ENCODE measurements around the gene EMD.
"Not testable (repeated sequence)": the region's sequence is repeated elsewhere in the genome, so short reads cannot be mapped to it uniquely, and the experiment has no call there.

Gene EMD

GRCh38 chrX:154370300-154371016 is 8.6 kb upstream of the EMD start:
- no peak for DNase-seq

GRCh38 chrX:154371017-154371788 is 7.9 kb upstream of the EMD start:
- peak; percentile 75 for DNase-seq

- DNase-seq, result peak; percentile 37
These were observed 7.2 kb upstream of the EMD start for GRCh38 chrX:154371789-154372300.

- no peak for DNase-seq
These were observed 6.5 kb upstream of the EMD start for GRCh38 chrX:154372612-154373022.

GRCh38 chrX:154373340-154374306 is 5.5 kb upstream of the EMD start:
- DNase-seq, result peak; percentile 70

GRCh38 chrX:154374313-154375155 is 4.6 kb upstream of the EMD start, which contains the start of gene FLNA:
FLNA (minus strand) TSS chrX:154374634; CDS start chrX:154371245, 3,389 bp downstream.
- DNase-seq, result peak; percentile 61

GRCh38 chrX:154375156-154375504 is 4.0 kb upstream of the EMD start:
- no peak for DNase-seq

GRCh38 chrX:154376774-154377173 is 2.3 kb upstream of the EMD start:
- no peak for DNase-seq

GRCh38 chrX:154378059-154378798 is 866 bp upstream of the EMD start:
- peak; percentile 84 for DNase-seq

- no peak for DNase-seq
These were observed 465 bp downstream of the EMD start for GRCh38 chrX:154379569-154379951.

- no peak for DNase-seq
These were observed 1.1 kb downstream of the EMD start for GRCh38 chrX:154380153-154380552.

GRCh38 chrX:154380787-154381186 is 1.7 kb downstream of the EMD start:
- DNase-seq, result no peak

GRCh38 chrX:154381271-154381670 is 2.2 kb downstream of the EMD start:
- DNase-seq, result no peak

GRCh38 chrX:154382483-154383069 is 3.5 kb downstream of the EMD start:
- no peak for DNase-seq

- DNase-seq, result no peak
These were observed 4.5 kb downstream of the EMD start for GRCh38 chrX:154383359-154384283.

GRCh38 chrX:154384284-154384892 is 5.3 kb downstream of the EMD start:
- DNase-seq, result no peak

GRCh38 chrX:154388094-154388493 is 9.0 kb downstream of the EMD start:
- DNase-seq, result not testable (repeated sequence)

- not testable (repeated sequence) for DNase-seq
These were observed 9.6 kb downstream of the EMD start for GRCh38 chrX:154388649-154389048.
